ENCODE results near the gene USP36.

- TF ChIP-seq CTCF (IDR thresholded peaks at IDR 0.05): no peak
- peak in 1 of 2 donors; percentile 31 for TF ChIP-seq POLR2A (IDR thresholded peaks at IDR 0.05)
Observed at GRCh38 chr17:78840530-78840779, 159 bp downstream of the USP36 start.
